Epithelial cell of proximal tubule (primary cell): ENCODE data around the gene GHDC. TPM values are rescaled to one million over a fixed set of nuclear protein-coding genes. Genes with fewer than 3 reads are reported as not detected.
A peak's percentile ranks its signal among the peaks of the same experiment; 100 is the strongest.

Experiments used
- DNase-seq: peaks from one replicate; pipeline ENCODE4 v3.0.0-alpha.2; 2011; ENCODE audit warnings: low read depth
- H3K4me3 ChIP-seq: 2 replicates; pipeline ENCODE4 v1.5.1; 2011; ENCODE audit warnings: low read depth, mild to moderate bottlenecking, low read length
- CTCF ChIP-seq: conservative IDR thresholded peaks from 2 replicates; pipeline ENCODE4 v1.5.1; 2012; ENCODE audit warnings: low read depth, mild to moderate bottlenecking, low read length
- total RNA-seq: library from RNA; depleted of rRNA; stranded (reverse); fragments of >200 nt; gene quantifications from 2 replicates; pipeline ENCODE4 v1.2.3, GENCODE V29; 2015

Gene GHDC
- total RNA-seq, 1 donor from 2014 or later: 17.4 TPM

GRCh38 chr17:42197564-42198156 lies 3.4 kb upstream of the GHDC start:
- TF ChIP-seq CTCF: no peak
- H3K4me3 ChIP-seq: no peak overlapping the region
- no peak for DNase-seq

- DNase-seq: no peak
- no peak for TF ChIP-seq CTCF
- H3K4me3 ChIP-seq: peak overlapping the region; percentile 67
Observed at GRCh38 chr17:42193216-42193968, 902 bp downstream of the GHDC start.

- TF ChIP-seq CTCF: no peak
- no peak overlapping the region for H3K4me3 ChIP-seq
- no peak for DNase-seq
Observed at GRCh38 chr17:42192189-42193126, 1.8 kb downstream of the GHDC start.

- H3K4me3 ChIP-seq: no peak overlapping the region
- TF ChIP-seq CTCF: no peak
- DNase-seq: no peak
Observed at GRCh38 chr17:42191275-42191608, 3.1 kb downstream of the GHDC start.

GRCh38 chr17:42190491-42191274 lies 3.6 kb downstream of the GHDC start:
- TF ChIP-seq CTCF: no peak
- DNase-seq: no peak
- H3K4me3 ChIP-seq: no peak overlapping the region

GRCh38 chr17:42189651-42189965 lies 4.7 kb downstream of the GHDC start:
- no peak for DNase-seq
- no peak for TF ChIP-seq CTCF
- no peak overlapping the region for H3K4me3 ChIP-seq
